Activated CD4-positive, alpha-beta T cell treated with anti-CD3 and anti-CD28 coated beads, Interleukin-2, amount 10 ng/mL, durations not matched to agents 24 days and 14 days (primary cell): Measurements from ENCODE around the gene GRPR. TPM values are rescaled to one million over a fixed set of nuclear protein-coding genes. Genes with fewer than 3 reads are reported as not detected.
"Not testable (repeated sequence)": the region's sequence is repeated elsewhere in the genome, so short reads cannot be mapped to it uniquely, and the experiment has no call there.

ENCODE experiments used
- DNase-seq: peaks from one replicate; pipeline ENCODE4 v3.0.0; 2022
- H3K27ac Mint-ChIP-seq: one replicate; pipeline ENCODE4 v1.8.0; 2022; ENCODE audit warnings: mild to moderate bottlenecking, mixed read lengths
- H3K27me3 Mint-ChIP-seq: one replicate; pipeline ENCODE4 v1.8.0; 2022; ENCODE audit warnings: mixed read lengths
- H3K36me3 Mint-ChIP-seq: one replicate; pipeline ENCODE4 v1.8.0; 2022; ENCODE audit warnings: low read depth, mild to moderate bottlenecking, mixed read lengths
- H3K4me1 Mint-ChIP-seq: one replicate; pipeline ENCODE4 v1.8.0; 2021; ENCODE audit warnings: mixed read lengths
- H3K4me3 Mint-ChIP-seq: one replicate; pipeline ENCODE4 v1.8.0; 2022; ENCODE audit warnings: mild to moderate bottlenecking, moderate library complexity, mixed read lengths
- H3K9me3 Mint-ChIP-seq: one replicate; pipeline ENCODE4 v1.8.0; 2021; ENCODE audit warnings: mixed read lengths
- intact Hi-C: fragments of 100-400 bp; cut with micrococcal nuclease; formaldehyde crosslinking; loops from one replicate; pipeline ENCODE4 v1.15.1; 2023
- total RNA-seq: library from RNA; stranded (reverse); gene quantifications from 2 replicates; pipeline ENCODE4 v1.2.3, GENCODE V29; 2022

The GRPR gene
- total RNA-seq, 1 donor from 2014 or later = not detected

DNA sequence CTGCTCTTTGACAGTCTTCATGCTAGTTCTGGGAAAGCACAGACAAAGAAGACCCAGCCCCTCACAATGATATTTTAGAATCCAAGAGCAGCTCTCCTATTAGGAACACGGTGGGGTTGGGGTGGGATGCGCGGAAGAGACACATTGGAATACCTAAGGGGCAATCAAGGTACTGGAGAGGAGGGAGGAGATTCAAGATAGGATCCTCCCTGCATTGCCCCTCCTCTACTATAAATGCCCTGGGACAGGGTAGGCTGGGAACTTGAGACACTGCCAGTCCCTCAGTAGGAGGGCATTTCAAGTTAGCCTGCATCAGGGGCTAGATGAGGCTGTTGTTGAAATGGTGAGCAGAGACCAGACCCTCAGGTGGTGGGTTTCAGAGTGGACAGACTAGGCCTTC, 49.0 kb downstream of the GRPR start:
- Mint-ChIP-seq H3K9me3 (no peaks in the 10 kb centered on the region), H3K27ac (no peak overlapping the region), H3K4me1 (no peaks in the 10 kb centered on the region), H3K27me3 (no peaks in the 10 kb centered on the region), H3K36me3 (no peaks in the 10 kb centered on the region), H3K4me3 (no peak overlapping the region)
- DNase-seq = no peak
- intact Hi-C loops = no loop called here

DNA sequence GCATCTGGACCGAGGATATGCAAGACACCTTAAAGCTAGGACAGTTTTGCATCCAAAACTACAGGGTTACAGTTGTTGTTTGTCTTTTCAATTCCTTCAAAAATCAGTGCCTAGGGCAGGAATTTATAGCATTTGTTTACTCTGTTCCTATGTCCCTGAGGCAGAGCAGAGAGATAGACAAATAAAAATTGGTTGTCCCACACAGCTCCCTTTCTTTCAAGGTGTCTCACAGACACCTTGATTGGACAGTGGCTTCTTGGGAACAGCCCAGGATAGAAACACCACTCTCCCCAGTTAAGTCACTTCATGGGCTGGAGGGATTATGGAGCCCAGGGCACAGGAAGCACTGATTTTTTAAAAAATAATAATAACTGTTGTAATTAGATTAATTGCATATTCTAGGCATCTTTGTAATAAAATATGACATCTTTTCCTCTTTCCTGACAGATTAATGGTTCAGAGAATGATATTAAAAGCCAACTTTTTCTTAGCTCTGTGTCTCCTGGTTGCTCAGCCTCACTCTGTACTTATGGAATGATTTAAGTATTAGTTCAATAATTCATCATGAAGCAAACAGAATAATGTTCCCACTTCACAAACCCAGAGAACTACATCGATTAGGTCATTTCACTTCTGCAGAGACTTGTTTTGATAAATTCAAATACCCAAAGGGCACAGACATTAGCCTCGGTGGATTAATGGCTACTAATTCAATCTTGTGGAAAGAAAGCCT, 52.1 kb downstream of the GRPR start:
- no peaks in the 10 kb centered on the region for H3K36me3 Mint-ChIP-seq
- no peaks in the 10 kb centered on the region for H3K9me3 Mint-ChIP-seq
- no peak overlapping the region for H3K4me3 Mint-ChIP-seq
- no peak overlapping the region for H3K27ac Mint-ChIP-seq
- peaks cover 1% of the 10 kb centered on the region for H3K27me3 Mint-ChIP-seq
- no peaks in the 10 kb centered on the region for H3K4me1 Mint-ChIP-seq
- intact Hi-C loops = no loop called here
- DNase-seq = no peak

DNA sequence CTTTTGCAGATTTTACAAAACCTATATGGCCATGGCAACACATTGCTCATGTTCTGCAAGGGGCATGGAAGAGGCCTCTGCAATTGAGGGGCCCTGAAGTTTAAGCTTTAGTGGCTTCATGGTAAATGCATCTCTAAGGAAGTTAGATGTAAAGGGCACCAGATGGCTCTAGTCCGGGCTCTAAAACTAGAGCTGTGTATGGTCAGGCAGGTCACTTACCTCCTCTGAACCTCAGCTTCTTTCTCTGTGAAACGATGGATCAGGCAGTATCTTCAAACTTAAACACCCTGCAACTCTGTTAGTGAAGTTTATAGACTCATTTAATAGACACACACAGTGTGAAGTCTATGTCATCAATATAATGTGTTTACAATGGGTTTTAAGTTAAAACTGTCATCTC, 53.9 kb downstream of the GRPR start:
- DNase-seq = no peak
- Mint-ChIP-seq H3K9me3 (no peaks in the 10 kb centered on the region), H3K27ac (no peak overlapping the region), H3K36me3 (no peaks in the 10 kb centered on the region), H3K4me1 (no peaks in the 10 kb centered on the region), H3K27me3 (peaks cover 1% of the 10 kb centered on the region), H3K4me3 (no peak overlapping the region)
- intact Hi-C loops = no loop called here

DNA sequence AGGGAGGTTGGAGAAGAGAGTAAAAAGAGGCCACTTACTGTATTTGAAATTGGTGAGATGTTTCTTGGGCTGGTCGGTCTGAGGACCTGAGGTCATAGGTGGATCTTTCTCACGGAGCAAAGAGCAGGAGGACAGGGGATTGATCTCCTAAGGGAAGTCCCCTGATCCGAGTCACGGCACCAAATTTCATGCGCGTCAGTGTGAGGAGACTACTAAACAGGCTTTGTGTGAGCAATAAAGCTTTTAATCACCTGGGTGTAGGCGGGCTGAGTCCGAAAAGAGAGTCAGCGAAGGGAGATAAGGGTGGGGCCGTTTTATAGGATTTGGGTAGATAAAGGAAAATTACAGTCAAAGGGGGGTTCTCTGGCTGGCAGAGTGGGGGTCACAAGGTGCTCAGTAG, 60.5 kb downstream of the GRPR start:
- H3K27ac Mint-ChIP-seq, H3K36me3 Mint-ChIP-seq, H3K9me3 Mint-ChIP-seq, H3K4me3 Mint-ChIP-seq, DNase-seq, H3K4me1 Mint-ChIP-seq, intact Hi-C loops, H3K27me3 Mint-ChIP-seq: not testable (repeated sequence)

DNA sequence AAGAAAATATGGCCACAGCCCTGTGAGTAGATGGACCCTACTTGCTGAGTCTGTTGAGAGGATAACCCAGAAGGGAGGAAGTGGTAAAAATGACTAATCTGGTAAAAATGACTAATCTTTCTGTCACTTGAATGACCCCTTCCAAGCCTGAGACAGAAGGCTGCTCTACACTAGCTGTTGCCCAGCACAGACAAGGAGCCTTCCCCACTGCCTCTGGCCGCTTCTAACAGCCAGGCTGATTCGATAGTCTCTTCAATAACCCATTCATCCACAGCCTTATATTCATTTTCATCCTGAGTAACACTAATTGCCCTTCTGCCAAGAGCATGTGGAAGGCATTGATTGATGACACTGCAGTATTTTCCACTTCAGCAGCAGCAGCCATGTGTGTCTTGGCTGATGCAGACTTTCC, 62.4 kb downstream of the GRPR start:
- DNase-seq = no peak
- intact Hi-C loops = no loop called here
- Mint-ChIP-seq H3K4me3 (no peak overlapping the region), H3K9me3 (no peaks in the 10 kb centered on the region), H3K27ac (no peak overlapping the region), H3K4me1 (peaks cover 3% of the 10 kb centered on the region), H3K36me3 (no peaks in the 10 kb centered on the region), H3K27me3 (no peaks in the 10 kb centered on the region)

DNA sequence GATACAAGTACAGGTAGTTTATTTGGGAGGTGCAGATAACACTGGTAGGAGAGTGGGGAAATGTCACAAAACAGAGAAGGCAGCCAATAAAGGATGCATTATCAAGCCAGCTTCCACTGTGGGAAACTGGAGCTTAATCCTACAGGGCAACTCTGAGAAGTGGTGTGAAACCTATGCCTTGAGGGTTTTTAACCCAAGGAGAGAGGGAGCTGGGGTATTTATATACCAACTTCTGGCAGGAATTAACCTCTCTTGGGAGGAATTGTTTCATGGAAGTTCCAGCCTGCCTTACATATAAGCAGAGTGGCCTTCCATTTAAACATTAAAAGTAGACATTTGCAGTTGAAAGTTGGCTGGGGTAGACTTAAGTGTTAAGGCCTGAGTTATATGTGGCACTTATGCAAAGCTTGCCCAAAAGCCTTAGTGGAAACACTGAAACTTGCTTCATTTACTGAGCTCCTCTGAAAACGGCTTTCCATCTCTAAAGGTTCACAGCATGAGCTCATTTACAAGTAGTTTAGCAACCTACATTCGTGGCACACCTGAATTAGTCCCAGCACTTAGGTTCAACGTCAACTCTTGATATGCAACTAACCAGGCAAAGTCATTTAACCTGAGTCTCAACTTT, 63.1 kb downstream of the GRPR start:
- no peaks in the 10 kb centered on the region for H3K27me3 Mint-ChIP-seq
- H3K4me3 Mint-ChIP-seq = no peak overlapping the region
- no peak overlapping the region for H3K27ac Mint-ChIP-seq
- no peaks in the 10 kb centered on the region for H3K9me3 Mint-ChIP-seq
- peaks cover 3% of the 10 kb centered on the region for H3K4me1 Mint-ChIP-seq
- no peaks in the 10 kb centered on the region for H3K36me3 Mint-ChIP-seq
- no peak for DNase-seq
- intact Hi-C loops = no loop called here

DNA sequence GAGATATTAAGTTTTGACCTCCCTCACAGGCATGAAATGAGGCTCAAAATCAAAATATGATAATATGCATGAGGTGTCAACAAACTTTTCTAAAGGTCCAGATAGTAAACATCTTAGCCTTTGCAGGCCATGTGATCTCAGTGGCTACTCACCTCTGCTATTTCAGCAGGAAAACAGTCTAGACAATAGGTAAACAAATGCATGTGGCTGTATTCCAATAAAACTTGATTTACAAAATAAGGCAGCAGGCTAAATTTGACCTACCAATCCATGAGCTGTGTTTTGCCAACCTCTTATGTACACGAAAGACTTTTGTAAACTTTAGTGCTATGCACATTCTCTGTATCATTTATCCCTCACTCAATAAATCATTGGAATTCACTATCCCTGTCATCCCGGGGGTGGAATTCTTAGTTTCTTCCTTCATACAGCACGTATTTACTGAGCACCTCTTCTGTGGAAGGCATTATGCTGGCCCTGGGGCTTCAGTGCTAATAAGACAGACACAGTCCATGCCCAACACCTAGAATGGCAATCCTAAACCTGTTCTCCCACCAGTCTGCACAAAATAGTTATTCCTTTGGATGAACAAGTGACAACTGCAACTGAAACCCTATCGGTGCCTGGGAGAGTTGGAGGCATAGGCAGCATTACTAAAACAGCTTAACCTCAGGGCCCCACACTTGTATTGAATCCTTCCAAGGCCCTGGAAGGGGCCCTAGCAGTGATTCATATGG, 63.8 kb downstream of the GRPR start:
- H3K27me3 Mint-ChIP-seq = no peaks in the 10 kb centered on the region
- H3K9me3 Mint-ChIP-seq = no peaks in the 10 kb centered on the region
- no peak overlapping the region for H3K4me3 Mint-ChIP-seq
- no peak overlapping the region for H3K27ac Mint-ChIP-seq
- peaks cover 3% of the 10 kb centered on the region for H3K4me1 Mint-ChIP-seq
- intact Hi-C loops = no loop called here
- DNase-seq = no peak
- no peaks in the 10 kb centered on the region for H3K36me3 Mint-ChIP-seq

DNA sequence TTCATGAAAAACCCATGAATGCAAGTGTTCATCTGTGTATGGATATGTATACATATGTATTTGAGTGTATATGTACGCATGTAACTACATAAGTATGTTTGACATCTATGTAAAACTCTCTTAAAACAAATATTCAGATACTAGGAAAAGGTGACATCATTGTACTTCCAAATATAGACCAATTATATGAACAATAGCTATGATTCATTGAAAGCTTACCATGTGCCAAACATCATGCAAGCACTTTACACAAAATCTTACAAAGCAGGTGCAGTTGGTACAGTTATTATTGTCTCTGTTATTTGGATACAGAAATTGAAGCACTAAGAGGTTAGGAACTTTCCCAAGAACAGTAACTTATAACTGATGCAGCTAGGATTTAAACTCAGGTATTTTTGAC, 65.3 kb downstream of the GRPR start:
- Mint-ChIP-seq H3K27ac (no peak overlapping the region), H3K4me1 (peaks cover 3% of the 10 kb centered on the region), H3K4me3 (no peak overlapping the region), H3K36me3 (no peaks in the 10 kb centered on the region), H3K27me3 (no peaks in the 10 kb centered on the region), H3K9me3 (no peaks in the 10 kb centered on the region)
- intact Hi-C loops = no loop called here
- DNase-seq = no peak

DNA sequence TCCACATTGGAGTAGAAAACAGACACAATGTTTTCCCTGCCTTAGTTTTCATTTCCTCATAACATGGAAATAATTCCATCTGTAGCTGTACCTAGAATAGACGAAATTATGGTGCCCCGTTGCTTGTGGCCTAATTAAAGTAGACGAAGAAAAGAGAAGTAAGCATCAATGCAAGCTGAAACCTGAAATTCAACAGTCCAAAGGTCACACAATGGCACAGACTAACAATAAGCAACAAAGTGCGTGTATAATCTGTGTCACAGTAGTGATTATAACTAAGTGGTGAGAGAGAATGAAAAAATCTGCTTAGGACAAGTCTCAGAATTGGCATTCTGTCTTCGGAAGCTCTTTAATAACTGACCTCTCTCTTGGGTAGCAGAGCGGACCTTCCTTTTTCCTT, 68.2 kb downstream of the GRPR start:
- Mint-ChIP-seq H3K27me3 (peaks cover 2% of the 10 kb centered on the region), H3K9me3 (no peaks in the 10 kb centered on the region), H3K4me1 (no peaks in the 10 kb centered on the region), H3K36me3 (no peaks in the 10 kb centered on the region), H3K4me3 (no peak overlapping the region), H3K27ac (no peak overlapping the region)
- no peak for DNase-seq
- intact Hi-C loops = no loop called here

DNA sequence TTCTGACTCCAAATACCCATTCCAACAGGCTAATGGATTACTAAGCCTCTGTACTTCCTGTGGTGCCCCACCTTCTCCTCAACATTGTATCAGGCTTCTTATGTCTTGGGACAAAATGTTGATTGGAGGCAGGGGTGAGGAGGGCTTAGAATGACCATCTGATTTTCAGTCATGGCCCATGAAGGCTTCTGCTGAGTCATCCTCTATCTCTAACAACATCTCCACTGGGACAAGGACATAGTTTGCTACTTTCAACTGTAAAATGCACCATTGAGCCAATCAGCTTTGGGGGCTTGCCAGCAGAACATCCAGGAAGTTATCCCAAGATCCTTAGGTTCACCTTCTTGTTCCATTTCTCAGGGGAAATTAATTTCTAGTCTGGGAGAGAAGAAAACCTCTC, 73.5 kb downstream of the GRPR start:
- Mint-ChIP-seq H3K36me3 (no peaks in the 10 kb centered on the region), H3K27me3 (peaks cover 2% of the 10 kb centered on the region), H3K4me3 (no peak overlapping the region), H3K27ac (no peak overlapping the region), H3K9me3 (no peaks in the 10 kb centered on the region), H3K4me1 (no peaks in the 10 kb centered on the region)
- no peak for DNase-seq
- intact Hi-C loops = no loop called here

DNA sequence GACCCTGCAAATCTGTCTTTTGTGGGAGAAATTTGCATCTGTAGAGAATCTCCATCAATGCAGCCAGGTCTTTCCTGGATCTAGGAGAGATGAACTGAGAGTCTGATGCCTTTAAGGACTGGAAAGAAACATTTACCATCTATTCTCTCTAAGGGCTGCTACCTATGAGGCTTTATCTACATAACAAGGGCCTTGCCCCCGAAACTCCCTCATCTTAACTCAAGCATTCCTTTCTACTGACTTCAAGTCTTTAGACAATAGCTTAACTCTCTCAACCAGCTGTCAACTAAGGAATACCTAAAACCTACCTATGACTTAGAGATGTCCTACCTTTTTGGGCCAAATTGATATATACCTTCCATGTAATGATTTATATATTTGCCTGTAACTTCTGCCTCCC, 76.0 kb downstream of the GRPR start:
- Mint-ChIP-seq H3K27me3 (peaks cover 2% of the 10 kb centered on the region), H3K9me3 (no peaks in the 10 kb centered on the region), H3K4me3 (no peak overlapping the region), H3K36me3 (no peaks in the 10 kb centered on the region), H3K4me1 (no peaks in the 10 kb centered on the region), H3K27ac (no peak overlapping the region)
- DNase-seq = no peak
- intact Hi-C loops = no loop called here

DNA sequence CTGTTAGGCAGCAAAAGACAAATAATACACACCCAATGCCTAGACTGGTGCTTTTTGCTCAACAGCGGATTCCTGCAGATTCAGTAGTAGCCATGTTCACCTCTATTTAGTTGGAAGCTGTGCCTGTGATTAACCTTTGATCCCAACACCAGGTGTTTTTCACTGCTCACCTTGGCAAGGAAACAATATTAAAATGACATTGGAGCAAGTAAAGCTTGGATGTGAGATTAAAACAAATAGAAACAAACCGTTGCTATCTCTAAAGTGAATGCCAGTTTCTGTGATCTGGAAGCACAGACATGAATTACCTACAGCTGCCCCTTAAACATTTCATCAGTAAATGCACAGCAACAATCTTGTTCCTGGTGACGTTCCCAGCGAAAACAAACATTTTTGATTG, 79.6 kb downstream of the GRPR start:
- Mint-ChIP-seq H3K27ac (no peak overlapping the region), H3K4me1 (no peaks in the 10 kb centered on the region), H3K27me3 (no peaks in the 10 kb centered on the region), H3K9me3 (no peaks in the 10 kb centered on the region), H3K4me3 (no peak overlapping the region), H3K36me3 (no peaks in the 10 kb centered on the region)
- intact Hi-C loops = no loop called here
- DNase-seq = no peak
